ENCODE results near the gene TMIGD3.
A peak's percentile ranks its signal among the peaks of the same experiment; 100 is the strongest.

TMIGD3 gene

DNA sequence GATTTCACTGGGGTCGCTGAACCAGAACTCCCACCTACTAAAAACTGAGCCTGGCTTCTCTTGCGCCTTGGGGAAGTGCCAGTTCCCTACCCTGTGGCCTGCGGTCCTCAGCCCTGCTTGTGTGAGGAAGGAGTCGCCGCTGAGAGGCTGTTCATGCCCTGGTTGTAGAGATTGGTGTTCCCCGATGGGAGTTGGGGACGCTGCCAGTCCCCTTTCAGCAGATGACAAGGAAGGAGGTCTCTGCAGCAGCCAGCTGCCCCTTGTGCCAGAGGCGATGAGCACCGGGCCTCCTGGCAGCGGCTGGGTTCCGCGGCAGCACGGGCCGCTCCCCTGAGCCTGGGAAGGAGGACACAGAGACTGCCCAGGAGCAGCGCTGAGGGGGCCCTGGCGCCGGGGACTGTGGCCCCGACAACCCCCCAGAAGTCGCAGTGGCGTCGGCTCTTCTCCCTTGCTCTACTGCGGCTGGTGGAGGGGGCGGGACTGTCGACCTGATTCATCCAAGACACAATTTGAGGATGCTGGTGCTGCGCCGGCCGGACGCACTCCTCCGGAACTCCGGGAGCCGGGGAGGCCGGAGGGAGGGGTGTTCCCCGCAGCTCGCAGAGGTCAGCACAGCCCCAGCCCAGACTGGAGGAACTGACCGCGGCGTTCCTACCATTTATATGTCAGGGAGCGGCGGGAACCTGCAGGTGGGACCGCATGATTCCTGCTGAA lies 12.0 kb upstream of the TMIGD3 start:
- Histone ChIP-seq H3K4me1 (ENCODE audit: insufficient read depth, insufficient read length) (no peaks in the 10 kb centered on the region), H3K9me3 (ENCODE audit: insufficient read depth, low read length) (no peaks in the 10 kb centered on the region), H3K36me3 (ENCODE audit: insufficient read depth, insufficient read length, low read length) (no peaks in the 10 kb centered on the region), H3K4me3 (ENCODE audit: insufficient read length, low read depth) (peak overlapping the region; percentile 19), H3K27me3 (ENCODE audit: insufficient read depth, insufficient read length) (peaks cover 15% of the 10 kb centered on the region), H3K9ac (ENCODE audit: insufficient read length, low read depth) (peak overlapping the region; percentile 65)
- DNase-seq (ENCODE audit: low read depth, low spot score) = no peak
- TF ChIP-seq SUZ12 (IDR thresholded peaks at IDR 0.05; ENCODE audit: extremely low read depth, insufficient read depth, insufficient read length) = no peak
- no peak for TF ChIP-seq ZNF274 (IDR thresholded peaks at IDR 0.05; ENCODE audit: low read depth, low read length)
- TF ChIP-seq YY1 (IDR thresholded peaks at IDR 0.05; ENCODE audit: insufficient read depth, insufficient read length) = no peak

DNA sequence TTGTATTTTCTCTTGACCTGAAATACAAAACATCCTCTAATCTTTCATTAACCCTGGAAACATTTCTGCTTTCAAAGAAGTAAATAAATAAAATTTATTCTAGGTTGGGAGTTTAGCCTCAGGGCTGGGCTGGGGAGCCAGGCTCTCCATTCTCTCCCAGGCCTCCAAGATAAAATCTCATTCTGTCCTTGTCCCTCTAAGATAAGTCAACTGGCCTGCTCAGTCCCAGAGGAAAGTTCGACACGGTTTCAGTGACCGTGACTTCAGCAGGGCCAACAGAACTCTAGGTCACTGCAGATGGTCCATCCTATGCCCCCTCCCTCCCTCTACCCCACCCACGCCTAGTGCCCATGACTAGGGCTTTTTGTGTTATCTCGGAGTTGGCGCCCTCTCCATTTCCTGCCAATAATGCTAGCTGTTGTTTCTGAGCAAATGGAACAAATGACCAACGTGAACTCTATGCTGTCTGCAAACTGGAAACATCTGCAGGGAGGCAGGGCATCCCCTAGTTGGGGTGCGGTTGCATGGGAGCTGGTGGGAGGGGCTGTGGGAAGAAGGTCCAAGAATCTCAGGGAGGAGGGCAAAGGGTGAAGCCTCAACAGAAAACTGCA lies 10.1 kb upstream of the TMIGD3 start:
- no peak for TF ChIP-seq ZNF274 (IDR thresholded peaks at IDR 0.05; ENCODE audit: low read depth, low read length)
- TF ChIP-seq SUZ12 (IDR thresholded peaks at IDR 0.05; ENCODE audit: extremely low read depth, insufficient read depth, insufficient read length) = no peak
- no peak for TF ChIP-seq YY1 (IDR thresholded peaks at IDR 0.05; ENCODE audit: insufficient read depth, insufficient read length)
- Histone ChIP-seq H3K27me3 (ENCODE audit: insufficient read depth, insufficient read length) (peaks cover 15% of the 10 kb centered on the region), H3K4me1 (ENCODE audit: insufficient read depth, insufficient read length) (no peaks in the 10 kb centered on the region), H3K9me3 (ENCODE audit: insufficient read depth, low read length) (no peaks in the 10 kb centered on the region), H3K4me3 (ENCODE audit: insufficient read length, low read depth) (no peak overlapping the region), H3K36me3 (ENCODE audit: insufficient read depth, insufficient read length, low read length) (no peaks in the 10 kb centered on the region), H3K9ac (ENCODE audit: insufficient read length, low read depth) (no peak overlapping the region)
- DNase-seq (ENCODE audit: low read depth, low spot score) = no peak

DNA sequence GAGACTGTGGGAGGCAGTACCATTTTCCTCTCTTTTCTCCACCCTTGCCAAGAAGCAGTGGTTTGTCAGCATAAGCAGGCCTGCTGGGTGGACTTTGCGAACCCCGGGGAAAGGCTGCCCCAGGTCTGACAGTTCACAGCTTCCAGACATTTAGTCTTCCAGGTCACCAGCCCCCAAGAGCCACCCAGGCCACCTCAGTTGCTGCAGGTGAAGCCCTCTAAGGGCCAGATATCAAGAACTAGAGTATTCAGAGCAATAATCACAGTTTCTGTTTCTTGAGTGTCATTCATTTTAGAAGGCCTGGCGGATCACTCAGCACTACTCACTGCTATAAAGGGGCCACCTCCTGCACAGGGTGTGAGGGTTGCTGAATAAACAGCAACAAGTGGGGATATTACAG lies 9.5 kb upstream of the TMIGD3 start:
- TF ChIP-seq SUZ12 (IDR thresholded peaks at IDR 0.05; ENCODE audit: extremely low read depth, insufficient read depth, insufficient read length) = no peak
- no peak for TF ChIP-seq ZNF274 (IDR thresholded peaks at IDR 0.05; ENCODE audit: low read depth, low read length)
- TF ChIP-seq YY1 (IDR thresholded peaks at IDR 0.05; ENCODE audit: insufficient read depth, insufficient read length) = no peak
- Histone ChIP-seq H3K4me1 (ENCODE audit: insufficient read depth, insufficient read length) (no peaks in the 10 kb centered on the region), H3K9me3 (ENCODE audit: insufficient read depth, low read length) (no peaks in the 10 kb centered on the region), H3K36me3 (ENCODE audit: insufficient read depth, insufficient read length, low read length) (no peaks in the 10 kb centered on the region), H3K9ac (ENCODE audit: insufficient read length, low read depth) (no peak overlapping the region), H3K4me3 (ENCODE audit: insufficient read length, low read depth) (no peak overlapping the region), H3K27me3 (ENCODE audit: insufficient read depth, insufficient read length) (peaks cover 15% of the 10 kb centered on the region)
- DNase-seq (ENCODE audit: low read depth, low spot score) = no peak

DNA sequence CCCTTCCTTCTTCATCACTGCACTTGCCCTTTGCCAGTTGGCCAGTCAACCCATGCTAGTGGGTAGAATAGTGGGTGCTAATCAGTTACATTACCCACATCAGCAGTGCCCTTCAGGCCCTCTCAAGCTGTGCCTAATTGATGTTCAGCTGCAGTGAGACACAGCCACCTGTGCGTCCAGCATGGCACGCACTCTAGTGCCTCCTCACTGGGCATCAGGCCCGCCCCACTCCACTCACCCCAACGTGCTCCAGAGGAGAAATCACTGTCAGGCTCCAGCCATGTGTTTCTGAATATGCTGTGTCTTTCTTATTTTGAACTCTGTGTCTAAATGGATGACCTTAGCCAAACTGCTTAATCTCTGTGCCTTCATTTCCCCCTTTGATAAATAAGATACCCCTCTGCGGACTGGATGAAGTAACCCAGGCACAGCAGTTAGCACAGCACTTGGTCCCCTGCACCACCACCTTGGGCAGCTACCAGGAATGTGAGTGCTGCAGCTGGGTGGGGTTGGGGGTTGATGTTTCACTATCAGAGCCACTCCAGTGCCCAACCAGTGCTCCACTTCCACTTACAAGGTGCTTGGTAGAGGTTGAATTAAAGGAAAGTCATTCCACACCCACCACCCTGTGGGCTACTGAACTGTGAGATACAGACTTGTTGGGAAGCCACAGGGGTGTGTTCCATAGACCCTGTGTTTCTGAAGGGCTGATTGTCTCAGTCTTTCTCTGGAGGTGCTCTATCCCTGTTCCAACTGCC lies 8.9 kb upstream of the TMIGD3 start:
- DNase-seq (ENCODE audit: low read depth, low spot score) = no peak
- Histone ChIP-seq H3K9ac (ENCODE audit: insufficient read length, low read depth) (no peak overlapping the region), H3K9me3 (ENCODE audit: insufficient read depth, low read length) (no peaks in the 10 kb centered on the region), H3K36me3 (ENCODE audit: insufficient read depth, insufficient read length, low read length) (no peaks in the 10 kb centered on the region), H3K27me3 (ENCODE audit: insufficient read depth, insufficient read length) (peaks cover 15% of the 10 kb centered on the region), H3K4me1 (ENCODE audit: insufficient read depth, insufficient read length) (no peaks in the 10 kb centered on the region), H3K4me3 (ENCODE audit: insufficient read length, low read depth) (no peak overlapping the region)
- TF ChIP-seq SUZ12 (IDR thresholded peaks at IDR 0.05; ENCODE audit: extremely low read depth, insufficient read depth, insufficient read length) (no peak), ZNF274 (IDR thresholded peaks at IDR 0.05; ENCODE audit: low read depth, low read length) (no peak), YY1 (IDR thresholded peaks at IDR 0.05; ENCODE audit: insufficient read depth, insufficient read length) (no peak)

DNA sequence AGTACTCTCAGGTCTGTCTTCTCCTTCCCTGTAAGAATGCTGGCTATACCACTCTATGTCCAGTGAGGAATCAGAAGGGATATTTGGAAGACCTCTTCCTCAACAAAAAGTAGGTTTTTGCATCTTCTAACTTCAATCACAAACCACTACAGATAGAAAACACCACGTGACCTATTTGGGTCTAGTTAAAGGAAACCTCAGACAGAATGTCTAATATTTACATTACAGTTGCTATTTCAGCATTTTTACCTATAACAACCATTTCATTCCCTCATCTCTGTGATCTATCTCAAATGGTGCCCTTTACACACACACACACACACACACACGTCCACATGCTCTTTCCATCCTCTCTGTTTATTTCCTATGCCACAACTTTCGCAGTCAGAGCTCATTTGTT lies 7.9 kb upstream of the TMIGD3 start:
- no peak for DNase-seq (ENCODE audit: low read depth, low spot score)
- Histone ChIP-seq H3K9me3 (ENCODE audit: insufficient read depth, low read length) (no peaks in the 10 kb centered on the region), H3K27me3 (ENCODE audit: insufficient read depth, insufficient read length) (peaks cover 15% of the 10 kb centered on the region), H3K9ac (ENCODE audit: insufficient read length, low read depth) (no peak overlapping the region), H3K4me3 (ENCODE audit: insufficient read length, low read depth) (no peak overlapping the region), H3K36me3 (ENCODE audit: insufficient read depth, insufficient read length, low read length) (no peaks in the 10 kb centered on the region), H3K4me1 (ENCODE audit: insufficient read depth, insufficient read length) (no peaks in the 10 kb centered on the region)
- TF ChIP-seq YY1 (IDR thresholded peaks at IDR 0.05; ENCODE audit: insufficient read depth, insufficient read length) (no peak), ZNF274 (IDR thresholded peaks at IDR 0.05; ENCODE audit: low read depth, low read length) (no peak), SUZ12 (IDR thresholded peaks at IDR 0.05; ENCODE audit: extremely low read depth, insufficient read depth, insufficient read length) (no peak)

DNA sequence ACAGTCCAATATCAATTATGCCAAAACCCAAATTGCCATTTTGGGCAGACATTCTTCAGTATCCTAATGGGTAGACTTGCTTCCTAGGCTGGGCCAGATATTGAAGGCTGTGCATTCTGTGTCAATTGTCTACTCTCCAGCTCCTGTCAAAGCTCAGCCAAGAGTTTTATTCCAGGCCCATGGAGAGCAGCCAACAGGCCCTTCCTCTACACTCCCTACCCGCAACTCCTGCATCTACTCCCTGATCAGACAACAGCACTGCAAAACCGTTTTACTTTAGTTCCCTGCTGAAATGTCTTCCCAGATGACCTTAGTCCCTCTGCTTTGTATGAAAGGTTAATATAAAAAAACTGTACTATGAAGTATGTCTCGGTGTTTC lies 6.6 kb upstream of the TMIGD3 start:
- Histone ChIP-seq H3K4me3 (ENCODE audit: insufficient read length, low read depth) (no peak overlapping the region), H3K9ac (ENCODE audit: insufficient read length, low read depth) (no peak overlapping the region), H3K27me3 (ENCODE audit: insufficient read depth, insufficient read length) (peaks cover 5% of the 10 kb centered on the region), H3K9me3 (ENCODE audit: insufficient read depth, low read length) (no peaks in the 10 kb centered on the region), H3K4me1 (ENCODE audit: insufficient read depth, insufficient read length) (no peaks in the 10 kb centered on the region), H3K36me3 (ENCODE audit: insufficient read depth, insufficient read length, low read length) (no peaks in the 10 kb centered on the region)
- no peak for TF ChIP-seq ZNF274 (IDR thresholded peaks at IDR 0.05; ENCODE audit: low read depth, low read length)
- no peak for TF ChIP-seq YY1 (IDR thresholded peaks at IDR 0.05; ENCODE audit: insufficient read depth, insufficient read length)
- no peak for TF ChIP-seq SUZ12 (IDR thresholded peaks at IDR 0.05; ENCODE audit: extremely low read depth, insufficient read depth, insufficient read length)
- DNase-seq (ENCODE audit: low read depth, low spot score) = no peak

All from NT2/D1 (cell line).